Stimulated activated CD4-positive, alpha-beta T cell treated with anti-CD3 and anti-CD28 coated beads, Interleukin-1b, Interleukin-23, amount 100 ng/mL, for 4 hours (primary cell): ENCODE measurements around the gene MEIS3.

Experiments
- DNase-seq, 2 donors: peaks; one replicate each; pipeline ENCODE4 v3.0.0-alpha.2; 2020; ENCODE audit warnings: low read depth in 2 of 2

MEIS3 gene

GRCh38 chr19:47362321-47362720 lies 57.0 kb downstream of the MEIS3 start:
- no peak for DNase-seq

DNA sequence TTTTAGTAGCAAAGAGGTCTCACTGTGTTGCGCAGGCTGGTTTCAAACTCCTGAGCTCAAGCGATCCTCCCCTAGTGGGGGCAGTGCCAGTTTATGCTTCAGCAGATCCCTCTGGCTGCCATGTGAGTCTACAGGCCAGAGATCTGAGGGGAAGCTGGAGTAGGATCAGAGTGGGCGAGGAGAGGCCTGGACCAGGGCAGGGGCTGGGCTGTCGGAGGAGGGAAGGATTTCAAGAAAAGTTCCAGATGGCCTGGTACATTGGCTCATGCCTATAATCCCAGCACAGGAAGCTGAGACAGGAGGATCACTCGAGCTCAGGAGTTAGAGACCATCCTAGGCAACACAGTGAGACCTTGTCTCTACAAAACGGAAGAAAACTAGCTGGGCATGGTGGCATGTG lies 60.4 kb downstream of the MEIS3 start:
- no peak for DNase-seq

DNA sequence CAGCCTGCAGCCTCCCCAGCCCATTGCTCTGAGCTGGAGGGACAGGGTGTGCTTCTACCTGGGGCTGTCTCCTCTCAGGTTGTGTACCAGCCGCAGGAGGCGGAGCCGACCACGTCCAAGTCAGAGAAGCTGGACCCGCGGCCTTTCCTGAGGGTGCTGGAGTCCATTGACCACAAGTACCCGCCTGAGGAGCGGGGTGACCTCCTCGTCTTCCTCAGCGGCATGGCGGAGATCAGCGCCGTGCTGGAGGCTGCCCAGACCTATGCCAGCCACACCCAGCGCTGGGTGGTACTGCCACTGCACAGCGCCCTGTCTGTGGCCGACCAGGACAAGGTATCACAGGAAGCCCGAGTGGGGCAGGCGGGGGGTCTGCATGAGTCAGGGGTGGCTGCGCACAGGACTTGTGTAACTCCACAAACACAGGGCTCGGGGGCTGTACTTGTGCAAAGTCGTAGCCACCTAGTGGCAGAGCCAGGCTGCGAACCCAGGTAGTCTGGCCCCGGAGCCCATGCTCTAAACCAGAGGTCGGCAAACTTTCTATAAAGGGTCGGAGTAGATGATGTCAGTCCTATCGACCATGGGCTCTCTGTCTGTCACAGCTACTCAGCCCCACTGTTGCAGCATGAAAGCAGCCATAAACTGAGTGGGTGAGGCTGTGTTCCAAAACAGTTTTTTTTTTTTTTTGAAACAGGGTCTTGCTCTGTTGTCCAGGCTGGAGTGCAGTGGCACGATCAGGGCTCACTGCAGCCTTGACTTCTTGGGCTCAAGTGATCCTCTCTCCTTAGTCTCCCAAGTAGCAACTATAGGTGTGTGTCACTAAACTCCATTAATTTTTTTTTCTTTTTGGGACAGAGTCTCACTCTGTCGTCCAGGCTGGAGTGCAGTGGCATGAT lies 61.3 kb downstream of the MEIS3 start:
- DNase-seq = no peak

DNA sequence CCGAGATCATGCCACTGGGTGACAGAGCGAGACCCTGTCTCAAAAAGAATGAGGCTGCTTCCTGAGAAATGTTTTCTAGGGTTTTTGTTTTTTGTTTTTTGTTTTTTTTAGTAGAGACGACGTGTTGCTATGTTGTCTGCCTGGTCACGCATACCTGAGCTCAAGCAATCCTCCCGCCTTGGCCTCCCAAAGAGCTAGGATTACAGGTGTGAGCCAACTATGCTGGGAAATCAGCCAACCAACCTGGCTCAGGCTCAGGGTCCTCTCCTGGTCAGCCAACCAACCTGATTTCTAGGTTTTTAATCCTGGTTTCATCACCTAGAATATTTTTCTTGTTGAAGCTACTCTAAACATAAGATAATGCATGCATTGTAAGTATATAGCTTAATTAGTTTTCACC lies 62.4 kb downstream of the MEIS3 start:
- DNase-seq = no peak

DNA sequence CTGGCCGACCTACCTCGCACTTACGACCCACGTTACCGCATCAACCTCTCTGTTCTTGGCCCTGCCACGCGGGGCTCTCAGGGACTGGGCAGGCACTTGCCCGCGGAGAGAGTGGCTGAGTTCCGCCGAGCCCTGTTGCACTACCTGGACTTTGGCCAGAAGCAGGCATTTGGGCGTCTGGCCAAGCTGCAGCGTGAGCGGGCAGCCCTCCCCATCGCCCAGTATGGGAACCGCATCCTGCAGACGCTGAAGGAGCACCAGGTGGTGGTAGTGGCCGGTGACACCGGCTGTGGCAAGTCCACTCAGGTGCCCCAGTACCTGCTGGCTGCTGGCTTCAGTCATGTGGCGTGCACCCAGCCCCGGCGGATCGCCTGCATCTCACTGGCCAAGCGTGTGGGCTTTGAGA lies 66.0 kb downstream of the MEIS3 start:
- no peak for DNase-seq
